CD14-positive monocyte (primary cell): ENCODE data around the gene RPRD1A. TPM values are rescaled to one million over a fixed set of nuclear protein-coding genes. Genes with fewer than 3 reads are reported as not detected.

ENCODE experiments used
- DNase-seq, 3 donors: peaks; one replicate each; pipeline ENCODE4 v3.0.0-alpha.2; 2011 to 2022
- H2AFZ ChIP-seq: 2 replicates; pipeline ENCODE4 v1.6.0; 2012; ENCODE audit warnings: mild to moderate bottlenecking, low read depth, low read length, inconsistent platforms; ENCODE audit not compliant: insufficient read depth, poor library complexity, severe bottlenecking
- H3K27ac ChIP-seq, 2 donors: 1 replicate in 1 of 2; 2 replicates in 1 of 2; pipeline ENCODE4 v1.5.1; 2012 to 2013; ENCODE audit warnings: low read length in 2 of 2, control low read depth in 1 of 2, inconsistent platforms in 1 of 2, low read depth in 1 of 2, mild to moderate bottlenecking in 1 of 2
- H3K27me3 ChIP-seq, 2 donors: one replicate each; pipeline versions ENCODE4 v1.6.0 to v1.6.1; 2011 to 2013; ENCODE audit warnings: low read length in 2 of 2; ENCODE audit not compliant: control insufficient read depth in 2 of 2, insufficient read depth in 2 of 2
- H3K36me3 ChIP-seq, 2 donors: replicated peaks in 1 of 2; 1 replicate in 1 of 2; 2 replicates in 1 of 2; pipeline versions ENCODE4 v1.5.1 to v1.6.1; 2012 to 2013; ENCODE audit warnings: low read length in 2 of 2, control low read depth in 1 of 2, inconsistent platforms in 1 of 2, mild to moderate bottlenecking in 1 of 2; ENCODE audit not compliant: insufficient read depth in 2 of 2, control insufficient read depth in 1 of 2
- H3K4me1 ChIP-seq, 2 donors: 1 replicate in 1 of 2; 2 replicates in 1 of 2; pipeline versions ENCODE4 v1.5.1 to v1.6.1; 2012 to 2013; ENCODE audit warnings: low read length in 2 of 2, control low read depth in 1 of 2, inconsistent platforms in 1 of 2, mild to moderate bottlenecking in 1 of 2, moderate library complexity in 1 of 2; ENCODE audit not compliant: insufficient read depth in 2 of 2, control insufficient read depth in 1 of 2
- H3K4me2 ChIP-seq: replicated peaks from 2 replicates; pipeline ENCODE3; 2012; ENCODE audit warnings: low read length, moderate library complexity, mild to moderate bottlenecking; ENCODE audit not compliant: poor library complexity, severe bottlenecking; ENCODE audit errors: extremely low read depth
- H3K4me3 ChIP-seq, 3 experiments: fragments of 200-600 bp in 1 of 3; sonication (generic) in 1 of 3; replicated peaks in 1 of 3; 1 replicate in 2 of 3; 2 replicates in 1 of 3; pipeline ENCODE4 v1.5.1; 2011 to 2013; ENCODE audit warnings: low read length in 3 of 3, mild to moderate bottlenecking in 3 of 3, control low read depth in 2 of 3, low read depth in 2 of 3, inconsistent platforms in 1 of 3, moderate library complexity in 1 of 3
- H3K79me2 ChIP-seq: 2 replicates; pipeline ENCODE4 v1.6.0; 2012; ENCODE audit warnings: mild to moderate bottlenecking, control low read depth, inconsistent platforms, low read length, moderate library complexity; ENCODE audit not compliant: insufficient read depth
- H3K9ac ChIP-seq: 2 replicates; pipeline ENCODE4 v1.6.0; 2017; ENCODE audit warnings: low read length, mild to moderate bottlenecking; ENCODE audit not compliant: insufficient read depth, poor library complexity, severe bottlenecking
- H3K9me3 ChIP-seq, 2 donors: replicated peaks in 1 of 2; 1 replicate in 1 of 2; 2 replicates in 1 of 2; pipeline versions ENCODE4 v1.5.1 to v1.6.1; 2012 to 2013; ENCODE audit warnings: low read length in 2 of 2, control low read depth in 1 of 2; ENCODE audit not compliant: control insufficient read depth in 1 of 2, insufficient read depth in 1 of 2
- H4K20me1 ChIP-seq: 2 replicates; pipeline ENCODE4 v1.6.0; 2012; ENCODE audit warnings: mild to moderate bottlenecking, low read length, control low read depth, moderate library complexity; ENCODE audit not compliant: insufficient read depth
- H3K27ac Mint-ChIP-seq, 7 donors: one replicate each; pipeline ENCODE4 v1.8.0; 2020; ENCODE audit warnings: mild to moderate bottlenecking in 7 of 7, mixed read lengths in 7 of 7, moderate library complexity in 6 of 7, inconsistent platforms in 2 of 7
- H3K27me3 Mint-ChIP-seq, 3 donors: one replicate each; pipeline ENCODE4 v1.8.0; 2021 to 2022; ENCODE audit warnings: low read depth in 3 of 3, mild to moderate bottlenecking in 3 of 3, mixed read lengths in 3 of 3, moderate library complexity in 3 of 3, inconsistent platforms in 1 of 3
- H3K36me3 Mint-ChIP-seq, 2 donors: one replicate each; pipeline ENCODE4 v1.8.0; 2020; ENCODE audit warnings: mixed read lengths in 2 of 2, inconsistent platforms in 1 of 2, mild to moderate bottlenecking in 1 of 2
- H3K4me1 Mint-ChIP-seq: one replicate; pipeline ENCODE4 v1.8.0; 2020; ENCODE audit warnings: mild to moderate bottlenecking, mixed read lengths
- H3K4me3 Mint-ChIP-seq, 2 donors: one replicate each; pipeline ENCODE4 v1.8.0; 2020; ENCODE audit warnings: mild to moderate bottlenecking in 2 of 2, mixed read lengths in 2 of 2, moderate library complexity in 1 of 2
- H3K9me3 Mint-ChIP-seq, 7 donors: one replicate each; pipeline ENCODE4 v1.8.0; 2020 to 2022; ENCODE audit warnings: mixed read lengths in 7 of 7, mild to moderate bottlenecking in 6 of 7, moderate library complexity in 6 of 7, inconsistent platforms in 2 of 7
- WGBS: methylation state at CpG from one replicate; pipeline ENCODE4 v1.1.5; 2013; ENCODE audit warnings: missing lambda C conversion rate; ENCODE audit not compliant: insufficient coverage; 5-methylcytosine and 5-hydroxymethylcytosine counted together
- intact Hi-C, 2 donors: fragments of 100-400 bp; cut with micrococcal nuclease; formaldehyde crosslinking; loops; one replicate each; pipeline versions ENCODE4 v1.15.0 to v1.15.1; 2023
- polyA plus RNA-seq, 3 donors: library from polyadenylated mRNA; depleted of rRNA in 1 of 3; unstranded in 2 of 3; stranded (reverse) in 1 of 3; fragments of 300-500 nt in 2 of 3; fragments of >200 nt in 1 of 3; fragmentation: Illumina TruSeq in 2 of 3; gene quantifications; 1 replicate in 2 of 3; 2 replicates in 1 of 3; pipeline ENCODE4 v1.2.3, GENCODE V29; 2012 to 2021
- TF ChIP-seq, protein P1 (sequence below): fragments of 200-600 bp; IDR thresholded peaks from one replicate; pipeline ENCODE4 v1.8.0; 2022; ENCODE audit warnings: antibody characterized with exemption, mild to moderate bottlenecking

Gene RPRD1A
- polyA plus RNA-seq, 3 donors: 10.0 to 30.3 (median 10.9) TPM

DNA sequence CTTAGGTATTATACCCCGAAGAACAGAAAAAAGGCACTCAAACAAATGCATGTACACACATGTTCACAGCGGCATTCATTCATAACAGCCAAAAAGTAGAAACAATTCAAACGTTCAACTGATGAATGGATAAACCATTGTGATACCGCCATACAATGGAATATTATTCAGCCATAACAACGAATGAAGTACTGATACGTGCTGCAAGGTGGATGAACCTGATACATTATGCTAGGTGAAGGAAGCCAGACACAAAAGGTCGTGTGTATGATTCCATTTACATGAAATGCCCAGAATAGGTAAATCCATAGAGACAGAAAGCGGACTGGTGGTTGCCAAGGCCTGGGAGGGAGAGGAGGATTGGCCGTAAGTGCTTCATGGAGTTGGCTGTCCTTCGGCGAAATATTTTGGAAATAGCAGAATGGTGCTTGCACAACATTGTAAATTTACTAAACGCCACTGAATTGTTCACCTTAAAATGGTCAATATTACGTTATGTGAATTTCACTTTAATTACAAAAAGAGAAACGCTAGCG, 95.6 kb downstream of the RPRD1A start:
- Histone ChIP-seq H3K4me1 (peaks cover 25 to 41% of the 10 kb centered on the region in 2 donors), H3K4me2 (peak overlapping the region; percentile 80), H3K36me3 (peaks cover 13 to 27% of the 10 kb centered on the region in 2 donors), H3K27ac (peak overlapping the region; percentile 77 to 88), H3K9ac (peak overlapping the region; percentile 86), H3K27me3 (no peaks in the 10 kb centered on the region), H3K79me2 (peaks cover 34% of the 10 kb centered on the region), H3K9me3 (no peaks in the 10 kb centered on the region), H4K20me1 (no peaks in the 10 kb centered on the region), H3K4me3 (peak overlapping the region; percentile 85 to 91 (median 88)), H2AFZ (peak overlapping the region; percentile 88)
- TF ChIP-seq, protein P1, sequence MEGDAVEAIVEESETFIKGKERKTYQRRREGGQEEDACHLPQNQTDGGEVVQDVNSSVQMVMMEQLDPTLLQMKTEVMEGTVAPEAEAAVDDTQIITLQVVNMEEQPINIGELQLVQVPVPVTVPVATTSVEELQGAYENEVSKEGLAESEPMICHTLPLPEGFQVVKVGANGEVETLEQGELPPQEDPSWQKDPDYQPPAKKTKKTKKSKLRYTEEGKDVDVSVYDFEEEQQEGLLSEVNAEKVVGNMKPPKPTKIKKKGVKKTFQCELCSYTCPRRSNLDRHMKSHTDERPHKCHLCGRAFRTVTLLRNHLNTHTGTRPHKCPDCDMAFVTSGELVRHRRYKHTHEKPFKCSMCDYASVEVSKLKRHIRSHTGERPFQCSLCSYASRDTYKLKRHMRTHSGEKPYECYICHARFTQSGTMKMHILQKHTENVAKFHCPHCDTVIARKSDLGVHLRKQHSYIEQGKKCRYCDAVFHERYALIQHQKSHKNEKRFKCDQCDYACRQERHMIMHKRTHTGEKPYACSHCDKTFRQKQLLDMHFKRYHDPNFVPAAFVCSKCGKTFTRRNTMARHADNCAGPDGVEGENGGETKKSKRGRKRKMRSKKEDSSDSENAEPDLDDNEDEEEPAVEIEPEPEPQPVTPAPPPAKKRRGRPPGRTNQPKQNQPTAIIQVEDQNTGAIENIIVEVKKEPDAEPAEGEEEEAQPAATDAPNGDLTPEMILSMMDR: no peak
- H3K4me1 Mint-ChIP-seq: peaks cover 41% of the 10 kb centered on the region
- peak in 1 of 3 donors; percentile 7 for DNase-seq
- no peaks in the 10 kb centered on the region for H3K27me3 Mint-ChIP-seq
- intact Hi-C loops: loop anchor here (2.0 to 10.0 kb wide), 5 partner anchors 93 to 727 kb away; partner anchors contain the start of genes RPRD1A (in 2 of the 2), ELP2 (in 1 of the 2), SLC39A6 (in 1 of the 2) and ZNF397 (in 1 of the 2)
- WGBS: 11% methylated on average over 5 of the region's 15 CpGs
- H3K4me3 Mint-ChIP-seq: peak overlapping the region; percentile 92 to 98
- H3K36me3 Mint-ChIP-seq: peaks cover 20 to 23% of the 10 kb centered on the region in 2 donors
- peaks cover 0 to 3% (median 0%) of the 10 kb centered on the region in 7 donors for H3K9me3 Mint-ChIP-seq
- peak overlapping the region; percentile 89 to 96 (median 94) for H3K27ac Mint-ChIP-seq

DNA sequence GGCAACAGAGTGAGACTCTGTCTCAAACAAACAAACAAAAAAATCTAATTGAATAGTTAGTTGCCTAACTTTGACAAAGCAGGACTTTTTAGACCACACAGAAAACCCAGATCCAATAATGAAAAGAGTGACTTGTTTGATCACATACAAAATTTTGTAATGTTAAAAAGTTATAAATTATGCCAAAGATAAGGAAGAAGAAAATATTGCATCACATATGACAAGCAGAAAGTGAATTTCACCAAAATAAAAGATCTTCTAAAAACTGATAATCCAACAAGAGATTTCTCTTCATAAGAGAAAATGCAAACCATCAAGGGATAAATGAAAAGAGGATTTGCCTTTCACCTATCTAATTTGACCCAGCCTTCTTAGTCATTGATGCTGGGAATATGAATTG, 97.7 kb downstream of the RPRD1A start:
- H3K4me3 ChIP-seq: peak overlapping the region in 1 of 3 experiments; percentile 70
- peak overlapping the region in 2 of 7 donors; percentile 80 to 86 for H3K27ac Mint-ChIP-seq
- no peaks in the 10 kb centered on the region for H4K20me1 ChIP-seq
- peaks cover 4 to 5% of the 10 kb centered on the region in 2 donors for H3K36me3 Mint-ChIP-seq
- H3K4me1 ChIP-seq: peaks cover 25 to 41% of the 10 kb centered on the region in 2 donors
- H3K36me3 ChIP-seq: peaks cover 0 to 7% of the 10 kb centered on the region in 2 donors
- TF ChIP-seq, protein P1: no peak
- intact Hi-C loops: loop anchor here (5.0 to 10.0 kb wide), 4 partner anchors 95 to 725 kb away; partner anchors contain the start of genes RPRD1A (in 2 of the 2) and ZNF397 (in 1 of the 2)
- H3K9ac ChIP-seq: no peak overlapping the region
- H3K27ac ChIP-seq: no peak overlapping the region
- H2AFZ ChIP-seq: no peak overlapping the region
- no peak overlapping the region for H3K4me3 Mint-ChIP-seq
- peaks cover 21% of the 10 kb centered on the region for H3K79me2 ChIP-seq
- H3K4me1 Mint-ChIP-seq: peaks cover 47% of the 10 kb centered on the region
- H3K27me3 Mint-ChIP-seq: peaks cover 0 to 1% (median 0%) of the 10 kb centered on the region in 3 donors
- no peaks in the 10 kb centered on the region for H3K27me3 ChIP-seq
- H3K9me3 Mint-ChIP-seq: peaks cover 0 to 3% (median 0%) of the 10 kb centered on the region in 7 donors
- no peaks in the 10 kb centered on the region for H3K9me3 ChIP-seq
- peak overlapping the region; percentile 71 for H3K4me2 ChIP-seq
- DNase-seq: no peak
